ENCODE results near the gene PNMA8B. TPM values are rescaled to one million over a fixed set of nuclear protein-coding genes. Genes with fewer than 3 reads are reported as not detected.

The PNMA8B gene
- total and polyA plus RNA-seq, 2 donors (not counting 3 experiments of a cell fraction or from before 2014, with no cell fraction given) = 0.11 TPM; not detected in 1

DNA sequence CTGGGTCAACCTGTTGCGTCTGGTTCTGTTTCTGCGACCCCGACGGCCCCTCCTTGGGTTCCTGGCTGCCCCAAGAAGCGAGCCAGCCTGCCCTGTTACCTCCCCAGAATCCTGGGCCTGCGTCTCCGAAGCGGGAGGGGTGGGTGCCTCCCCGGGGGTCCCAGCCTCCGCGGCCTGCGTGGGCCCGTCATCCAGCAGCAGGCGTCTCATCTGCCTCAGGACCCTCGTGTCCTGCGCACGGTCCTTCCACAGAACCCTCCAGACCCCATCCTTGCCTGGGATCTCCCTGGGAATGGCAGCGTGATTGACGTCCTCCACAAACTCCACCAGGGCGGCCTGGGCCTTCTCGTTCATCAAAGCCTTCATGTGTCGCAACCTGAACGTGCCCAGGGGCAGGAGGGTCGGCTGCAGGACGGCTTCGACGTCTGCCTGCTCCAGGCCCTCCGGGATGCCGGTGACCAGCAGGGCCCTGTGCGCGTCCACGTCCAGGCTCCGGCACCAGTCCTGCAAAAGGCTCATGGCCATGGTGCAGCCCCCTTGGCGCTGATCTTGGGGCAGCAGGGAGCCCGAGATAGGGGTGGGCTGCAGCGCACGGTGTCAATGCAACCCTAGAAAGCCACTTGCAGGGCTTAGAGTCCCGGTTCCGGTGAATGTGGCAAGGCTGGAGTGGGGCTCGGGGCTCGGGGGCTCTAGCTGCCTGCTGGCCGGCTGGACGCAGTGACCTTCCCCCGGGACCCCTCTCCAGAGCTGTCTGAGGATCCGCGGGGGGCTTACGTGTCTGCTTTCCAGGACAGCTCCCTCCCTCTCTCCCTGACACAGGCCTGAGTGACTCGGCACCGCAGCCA, 504 bp downstream of the PNMA8B start:
- FAIRE-seq (no peak), DNase-seq (ENCODE audit: low read depth, low spot score) (no peak)
- no peak overlapping the region for H3K4me3 ChIP-seq (replicated peaks in 1 of 3; ENCODE audit: insufficient read depth in 1 of 3, low read depth in 1 of 3, low read length in 3 of 3)
- no TSS peak for BruUV-seq (replicated peaks)
- H3K9me3 ChIP-seq (replicated peaks; ENCODE audit: control insufficient read depth, insufficient read depth, low read length) = no peaks in the 10 kb centered on the region
- ChIA-PET CTCF (no interaction called here), POLR2A (no interaction called here)
- H3K27me3 ChIP-seq (ENCODE audit: control insufficient read depth in 2 of 2, insufficient read depth in 2 of 2, low read length in 2 of 2) = peaks cover 54 to 57% of the 10 kb centered on the region in 2 experiments
- H3K4me1 ChIP-seq (ENCODE audit: control insufficient read depth, extremely low read depth, insufficient read depth, low read length) = peaks cover 6% of the 10 kb centered on the region
- intact Hi-C loops (cut with micrococcal nuclease) (no loop called here), dilution Hi-C loops (cut with MboI; ENCODE audit: extremely low pct_ligation_motif_present, low sequenced_read_pairs) (no loop called here)
- no peak overlapping the region for H3K27ac ChIP-seq (ENCODE audit: insufficient read depth, low read depth, low read length)
- no peaks in the 10 kb centered on the region for H4K20me1 ChIP-seq (replicated peaks; ENCODE audit: control insufficient read depth, extremely low read depth, insufficient read depth, low read length)
- no peaks in the 10 kb centered on the region for H3K79me2 ChIP-seq (ENCODE audit: control insufficient read depth, insufficient read depth, low read length)
- no peak overlapping the region for H2AFZ ChIP-seq (ENCODE audit: low read depth, low read length)
- no peak overlapping the region for H3K4me2 ChIP-seq (ENCODE audit: insufficient read depth, low read length)
- TF ChIP-seq, protein P1, sequence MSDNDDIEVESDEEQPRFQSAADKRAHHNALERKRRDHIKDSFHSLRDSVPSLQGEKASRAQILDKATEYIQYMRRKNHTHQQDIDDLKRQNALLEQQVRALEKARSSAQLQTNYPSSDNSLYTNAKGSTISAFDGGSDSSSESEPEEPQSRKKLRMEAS (IDR thresholded peaks at IDR 0.05; ENCODE audit: insufficient read depth, insufficient read length) = no peak
- no peaks in the 10 kb centered on the region for H3K36me3 ChIP-seq (ENCODE audit: control insufficient read depth in 2 of 2, extremely low read depth in 1 of 2, insufficient read depth in 2 of 2, low read length in 2 of 2)
- H3K9me1 ChIP-seq (replicated peaks; ENCODE audit: control insufficient read depth, extremely low read depth, insufficient read depth, low read length) = no peaks in the 10 kb centered on the region
- H3K9ac ChIP-seq (replicated peaks; ENCODE audit: extremely low read depth, insufficient read depth, low read length) = no peak overlapping the region

DNA sequence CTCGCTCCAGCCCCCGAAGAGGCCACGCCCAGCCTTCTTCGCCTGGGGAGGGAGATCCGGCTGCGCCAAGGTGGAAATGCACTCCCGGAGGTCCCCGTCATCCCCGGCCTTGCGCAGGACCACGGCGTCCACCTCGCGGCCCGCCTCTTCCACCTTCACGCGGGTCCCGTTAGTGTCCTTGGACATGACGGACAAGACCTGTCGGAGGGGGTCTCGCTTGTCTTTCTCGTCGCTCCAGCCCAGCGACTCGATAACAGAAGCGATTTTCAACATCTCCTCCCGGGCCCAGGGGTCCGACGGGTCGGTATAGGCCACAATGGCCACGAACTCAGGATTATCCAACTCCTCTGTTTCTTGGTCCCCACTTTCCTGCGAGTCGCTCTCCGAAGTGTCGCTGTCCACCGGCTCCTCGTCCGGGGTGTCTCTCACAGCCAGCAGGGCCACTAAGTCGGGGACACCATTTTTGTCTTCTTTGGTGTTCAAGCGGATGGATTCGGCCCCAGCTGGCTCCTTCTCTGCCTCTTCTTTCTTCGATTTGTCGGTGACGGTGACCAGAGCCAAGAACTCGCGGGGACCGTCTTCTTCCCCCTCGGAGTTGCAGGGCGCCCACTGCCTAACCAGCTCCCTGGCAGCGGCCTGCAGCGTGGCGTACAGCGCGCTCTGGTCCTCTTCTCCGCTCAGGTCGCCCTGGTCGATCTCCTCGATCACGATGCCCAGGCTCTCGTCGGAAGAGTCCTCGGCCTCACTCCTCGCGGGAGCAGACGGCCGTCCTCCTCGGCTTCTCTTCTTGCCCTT, 1.3 kb downstream of the PNMA8B start:
- intact Hi-C loops (cut with micrococcal nuclease) = no loop called here
- Histone ChIP-seq H3K36me3 (ENCODE audit: control insufficient read depth in 2 of 2, extremely low read depth in 1 of 2, insufficient read depth in 2 of 2, low read length in 2 of 2) (no peaks in the 10 kb centered on the region), H3K9me1 (replicated peaks; ENCODE audit: control insufficient read depth, extremely low read depth, insufficient read depth, low read length) (no peaks in the 10 kb centered on the region), H3K27me3 (ENCODE audit: control insufficient read depth in 2 of 2, insufficient read depth in 2 of 2, low read length in 2 of 2) (peaks cover 62 to 65% of the 10 kb centered on the region in 2 experiments), H2AFZ (ENCODE audit: low read depth, low read length) (no peak overlapping the region), H3K9ac (replicated peaks; ENCODE audit: extremely low read depth, insufficient read depth, low read length) (no peak overlapping the region), H3K4me1 (ENCODE audit: control insufficient read depth, extremely low read depth, insufficient read depth, low read length) (peaks cover 6% of the 10 kb centered on the region), H3K4me3 (replicated peaks in 1 of 3; ENCODE audit: insufficient read depth in 1 of 3, low read depth in 1 of 3, low read length in 3 of 3) (no peak overlapping the region), H3K4me2 (ENCODE audit: insufficient read depth, low read length) (no peak overlapping the region), H4K20me1 (replicated peaks; ENCODE audit: control insufficient read depth, extremely low read depth, insufficient read depth, low read length) (no peaks in the 10 kb centered on the region), H3K27ac (ENCODE audit: insufficient read depth, low read depth, low read length) (no peak overlapping the region), H3K9me3 (replicated peaks; ENCODE audit: control insufficient read depth, insufficient read depth, low read length) (no peaks in the 10 kb centered on the region), H3K79me2 (ENCODE audit: control insufficient read depth, insufficient read depth, low read length) (no peaks in the 10 kb centered on the region)
- TF ChIP-seq EZH2 (IDR thresholded peaks at IDR 0.05; ENCODE audit: borderline replicate concordance, low read depth, low read length, severe bottlenecking) (peak; percentile 98), FOS (IDR thresholded peaks at IDR 0.05; ENCODE audit: borderline replicate concordance, insufficient read depth, low read length) (no peak), POLR2AphosphoS5 (IDR thresholded peaks at IDR 0.05; ENCODE audit: insufficient read depth, low read depth, low read length) (no peak), JUN (IDR thresholded peaks at IDR 0.05; ENCODE audit: borderline replicate concordance, insufficient read depth, insufficient read length, low read depth) (no peak)
- TF ChIP-seq, protein P1 (IDR thresholded peaks at IDR 0.05; ENCODE audit: insufficient read depth, insufficient read length) = no peak
- CTCF ChIA-PET = no interaction called here
- FAIRE-seq (no peak), DNase-seq (ENCODE audit: low read depth, low spot score) (no peak)
- POLR2A ChIA-PET = no interaction called here
- dilution Hi-C loops (cut with MboI; ENCODE audit: extremely low pct_ligation_motif_present, low sequenced_read_pairs) = no loop called here
- no TSS peak for BruUV-seq (replicated peaks)

Measured in endothelial cell of umbilical vein (primary cell).